PC-9 (cell line): ENCODE results near the gene GGCT. TPM values are rescaled to one million over a fixed set of nuclear protein-coding genes. Genes with fewer than 3 reads are reported as not detected.

Source experiments
- BruUV-seq: library from RNA; stranded (reverse); fragments of 400-500 nt; replicated peaks from 2 replicates; lab custom pipeline; 2021; lab: Mats Ljungman, UMichigan
- CTCF ChIA-PET: fragments of 300-600 bp; sonication (Branson Sonifier 250); formaldehyde crosslinking; loops from one replicate; lab custom pipeline; 2022; ENCODE audit warnings: antibody characterized with exemption; lab: Charles Lee
- POLR2A ChIA-PET: fragments of 300-600 bp; sonication (Branson Sonifier 250); formaldehyde crosslinking; loops from one replicate; lab custom pipeline; 2022; ENCODE audit warnings: antibody characterized with exemption; ENCODE audit not compliant: unreplicated experiment; lab: Charles Lee
- DNase-seq, 2 experiments: peaks; one replicate each; pipeline versions ENCODE4 v3.0.0 to v3.0.0-alpha.2; 2015 to 2022; ENCODE audit warnings: mixed read lengths in 1 of 2
- H2AFZ ChIP-seq: fragments of 200-600 bp; sonication (generic); 2 replicates; pipeline ENCODE4 v1.8.1; 2017; ENCODE audit warnings: antibody characterized with exemption
- H3F3A ChIP-seq: fragments of 200-600 bp; sonication (generic); 2 replicates; pipeline ENCODE4 v1.8.1; 2017; ENCODE audit warnings: antibody characterized with exemption, mild to moderate bottlenecking, low read depth; ENCODE audit not compliant: insufficient read depth
- H3K27ac ChIP-seq: fragments of 200-600 bp; sonication (generic); 2 replicates; pipeline ENCODE4 v1.6.1; 2016; ENCODE audit warnings: mixed run types
- H3K27me3 ChIP-seq: fragments of 200-600 bp; sonication (generic); 2 replicates; pipeline ENCODE4 v1.6.1; 2016; ENCODE audit warnings: low read depth, mixed run types; ENCODE audit not compliant: insufficient read depth
- H3K36me3 ChIP-seq: fragments of 200-600 bp; sonication (generic); 2 replicates; pipeline ENCODE4 v1.6.1; 2016; ENCODE audit warnings: low read depth, mixed run types
- H3K4me1 ChIP-seq: fragments of 200-600 bp; sonication (generic); replicated peaks from 2 replicates; pipeline ENCODE4 v1.6.1; 2016; ENCODE audit warnings: mixed run types; ENCODE audit not compliant: insufficient read depth
- H3K4me2 ChIP-seq: fragments of 200-600 bp; sonication (generic); 2 replicates; pipeline ENCODE4 v1.6.1; 2017; ENCODE audit warnings: mixed run types
- H3K4me3 ChIP-seq: fragments of 200-600 bp; sonication (generic); 2 replicates; pipeline ENCODE4 v1.6.1; 2016; ENCODE audit warnings: mixed run types
- H3K79me2 ChIP-seq: fragments of 200-600 bp; sonication (generic); 2 replicates; pipeline ENCODE4 v1.6.1; 2017; ENCODE audit warnings: low read depth, mixed run types
- H3K9me2 ChIP-seq: fragments of 200-600 bp; sonication (generic); 2 replicates; pipeline ENCODE4 v1.8.1; 2017; ENCODE audit warnings: mild to moderate bottlenecking; ENCODE audit not compliant: insufficient read depth
- H3K9me3 ChIP-seq: fragments of 200-600 bp; sonication (generic); 2 replicates; pipeline ENCODE4 v1.8.1; 2016; ENCODE audit warnings: low read depth; ENCODE audit not compliant: insufficient read depth
- H4K20me1 ChIP-seq: fragments of 200-600 bp; sonication (generic); 2 replicates; pipeline ENCODE4 v1.8.1; 2017; ENCODE audit not compliant: insufficient read depth
- EZH2 ChIP-seq: fragments of 200-600 bp; sonication (generic); IDR thresholded peaks from 2 replicates; pipeline ENCODE4 v1.8.0; 2017; ENCODE audit warnings: antibody characterized with exemption, low read depth
- intact Hi-C: fragments of 100-400 bp; cut with micrococcal nuclease; formaldehyde crosslinking; loops from one replicate; pipeline ENCODE4 v1.10.0; 2022; ENCODE audit not compliant: unreplicated experiment
- total RNA-seq: library from RNA; stranded (reverse); gene quantifications from 2 replicates; pipeline ENCODE4 v1.2.3, GENCODE V29; 2021
- TF ChIP-seq, protein P1 (sequence below): fragments of 200-600 bp; sonication (generic); conservative IDR thresholded peaks from 2 replicates; pipeline ENCODE4 v1.6.1; 2017; ENCODE audit warnings: mixed run types, antibody characterized with exemption, mild to moderate bottlenecking, moderate library complexity

GGCT gene
- total RNA-seq, 1 experiment from 2014 or later, result 162 TPM

DNA sequence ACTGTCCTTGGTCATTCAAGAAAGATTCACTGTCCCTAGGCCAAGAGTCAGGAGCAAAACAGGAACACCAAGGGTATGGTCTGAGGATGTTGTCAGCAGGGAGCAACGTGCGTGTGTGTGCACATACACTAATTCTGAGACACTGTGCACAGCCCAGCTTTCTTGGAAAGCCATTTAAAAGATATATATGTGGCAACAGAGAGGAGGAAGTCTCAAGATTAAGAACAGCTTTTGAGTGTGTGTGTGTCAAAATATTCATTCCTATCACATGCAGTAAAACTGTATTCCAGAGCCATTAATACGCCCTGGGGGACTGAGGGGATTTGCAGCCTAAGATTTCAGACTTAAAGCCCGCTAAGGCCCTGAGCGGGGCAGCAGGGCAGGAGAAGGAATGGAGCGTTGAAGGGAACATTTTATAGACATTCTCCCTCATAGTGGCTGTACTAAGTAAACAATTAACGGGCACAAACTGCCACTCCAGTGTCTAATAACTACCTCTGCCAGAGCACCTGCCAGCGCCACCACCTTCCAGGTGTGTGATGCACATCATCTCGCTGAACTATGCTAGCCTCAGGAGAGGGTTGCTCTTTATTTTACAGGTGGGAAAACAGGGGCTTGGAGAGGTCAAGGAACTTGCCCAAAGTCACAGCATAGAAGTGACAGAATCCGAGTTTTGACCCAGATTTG lies 28.0 kb downstream of the GGCT start:
- Histone ChIP-seq H4K20me1 (no peaks in the 10 kb centered on the region), H3K9me2 (no peaks in the 10 kb centered on the region), H3K36me3 (no peaks in the 10 kb centered on the region), H3K4me2 (peak overlapping the region; percentile 95; the same call in 1 of the 2 replicates), H3K79me2 (peaks cover 45% of the 10 kb centered on the region), H3K27me3 (no peaks in the 10 kb centered on the region), H3K4me3 (no peak overlapping the region), H3K27ac (no peak overlapping the region), H3K9me3 (no peaks in the 10 kb centered on the region), H2AFZ (no peak overlapping the region), H3F3A (peaks cover 24% of the 10 kb centered on the region; the same call in 1 of the 2 replicates), H3K4me1 (peaks cover 31% of the 10 kb centered on the region)
- ChIA-PET POLR2A (no interaction called here), CTCF (interaction anchor here (0.6 kb wide), 1 partner anchor 286 kb away, joined by 7 read pairs; no protein-coding TSS in a partner anchor)
- TF ChIP-seq, protein P1, sequence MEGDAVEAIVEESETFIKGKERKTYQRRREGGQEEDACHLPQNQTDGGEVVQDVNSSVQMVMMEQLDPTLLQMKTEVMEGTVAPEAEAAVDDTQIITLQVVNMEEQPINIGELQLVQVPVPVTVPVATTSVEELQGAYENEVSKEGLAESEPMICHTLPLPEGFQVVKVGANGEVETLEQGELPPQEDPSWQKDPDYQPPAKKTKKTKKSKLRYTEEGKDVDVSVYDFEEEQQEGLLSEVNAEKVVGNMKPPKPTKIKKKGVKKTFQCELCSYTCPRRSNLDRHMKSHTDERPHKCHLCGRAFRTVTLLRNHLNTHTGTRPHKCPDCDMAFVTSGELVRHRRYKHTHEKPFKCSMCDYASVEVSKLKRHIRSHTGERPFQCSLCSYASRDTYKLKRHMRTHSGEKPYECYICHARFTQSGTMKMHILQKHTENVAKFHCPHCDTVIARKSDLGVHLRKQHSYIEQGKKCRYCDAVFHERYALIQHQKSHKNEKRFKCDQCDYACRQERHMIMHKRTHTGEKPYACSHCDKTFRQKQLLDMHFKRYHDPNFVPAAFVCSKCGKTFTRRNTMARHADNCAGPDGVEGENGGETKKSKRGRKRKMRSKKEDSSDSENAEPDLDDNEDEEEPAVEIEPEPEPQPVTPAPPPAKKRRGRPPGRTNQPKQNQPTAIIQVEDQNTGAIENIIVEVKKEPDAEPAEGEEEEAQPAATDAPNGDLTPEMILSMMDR, result no peak
- TF ChIP-seq EZH2, result no peak
- intact Hi-C loops, result loop anchor here (5.0 to 10.0 kb wide), 2 partner anchors 86 to 852 kb away; no protein-coding TSS in a partner anchor
- peak in 1 of 2 experiments; percentile 33 for DNase-seq
- BruUV-seq, result no TSS peak

DNA sequence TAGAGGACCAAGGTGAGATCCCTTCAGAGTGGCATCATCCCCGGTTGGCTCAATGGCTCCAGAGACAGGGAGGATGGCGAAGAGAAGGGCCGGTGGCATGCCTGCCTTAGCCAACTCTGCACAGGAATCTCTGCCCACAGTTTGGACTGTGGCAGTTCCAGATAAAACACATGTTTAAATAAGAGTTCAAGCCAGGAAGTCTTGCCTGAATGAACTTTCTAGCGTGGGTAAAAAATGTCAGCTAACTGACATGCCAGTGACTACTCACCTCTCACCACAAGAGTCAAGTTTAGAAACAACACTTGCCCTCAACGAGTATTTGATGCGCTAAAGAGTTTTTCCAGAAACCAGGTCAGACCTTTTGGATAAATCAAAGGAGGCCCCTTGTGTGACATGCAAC lies 29.0 kb downstream of the GGCT start:
- Histone ChIP-seq H4K20me1 (no peaks in the 10 kb centered on the region), H3K4me1 (peaks cover 31% of the 10 kb centered on the region), H3K27ac (no peak overlapping the region), H3K4me3 (no peak overlapping the region), H3K27me3 (no peaks in the 10 kb centered on the region), H3K36me3 (no peaks in the 10 kb centered on the region), H3K4me2 (no peak overlapping the region), H3K9me3 (no peaks in the 10 kb centered on the region), H3K9me2 (no peaks in the 10 kb centered on the region), H3F3A (peaks cover 24% of the 10 kb centered on the region; the same call in 1 of the 2 replicates), H2AFZ (no peak overlapping the region), H3K79me2 (peaks cover 46% of the 10 kb centered on the region)
- CTCF ChIA-PET, result no interaction called here
- TF ChIP-seq, protein P1, result no peak
- no peak for TF ChIP-seq EZH2
- intact Hi-C loops, result loop anchor here (5.0 to 10.0 kb wide), 2 partner anchors 87 to 851 kb away; no protein-coding TSS in a partner anchor
- peak in 1 of 2 experiments; percentile 29 for DNase-seq
- POLR2A ChIA-PET, result no interaction called here
- no TSS peak for BruUV-seq

DNA sequence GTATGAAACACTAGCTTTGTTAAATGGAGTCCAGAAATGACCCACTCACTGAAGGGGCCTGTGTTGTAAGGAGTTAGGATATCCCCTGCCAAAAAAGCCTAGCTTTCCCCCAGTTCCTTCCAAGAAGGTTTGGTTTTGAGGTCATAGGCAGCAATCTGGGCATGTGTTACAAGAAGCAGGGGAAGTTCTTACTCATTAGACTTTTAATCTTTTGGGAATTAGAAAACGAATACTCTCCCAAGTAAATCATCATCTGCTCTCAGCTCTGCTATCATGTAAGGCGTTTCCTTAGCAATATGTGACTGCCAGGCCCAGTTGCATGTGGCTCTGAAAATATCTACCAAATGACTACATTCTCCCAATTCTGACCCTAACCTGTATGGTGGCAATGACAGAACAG lies 29.7 kb downstream of the GGCT start:
- H3K36me3 ChIP-seq, result no peaks in the 10 kb centered on the region
- DNase-seq, result no peak
- no peaks in the 10 kb centered on the region for H3K9me3 ChIP-seq
- ChIA-PET POLR2A (no interaction called here), CTCF (interaction anchor here (0.5 to 0.6 kb wide), 2 partner anchors 64 to 384 kb away, joined by 4 to 6 read pairs; no protein-coding TSS in a partner anchor)
- H3F3A ChIP-seq, result peaks cover 23% of the 10 kb centered on the region; the same call in 1 of the 2 replicates
- H3K4me3 ChIP-seq, result no peak overlapping the region
- intact Hi-C loops, result loop anchor here (5.0 to 10.0 kb wide), 2 partner anchors 87 to 850 kb away; no protein-coding TSS in a partner anchor
- no peak overlapping the region for H3K4me2 ChIP-seq
- TF ChIP-seq, protein P1, result no peak
- no peak for TF ChIP-seq EZH2
- no peaks in the 10 kb centered on the region for H3K27me3 ChIP-seq
- no peaks in the 10 kb centered on the region for H3K9me2 ChIP-seq
- peaks cover 31% of the 10 kb centered on the region for H3K4me1 ChIP-seq
- BruUV-seq, result no TSS peak
- H3K79me2 ChIP-seq, result peaks cover 48% of the 10 kb centered on the region
- no peak overlapping the region for H3K27ac ChIP-seq
- H2AFZ ChIP-seq, result no peak overlapping the region
- no peaks in the 10 kb centered on the region for H4K20me1 ChIP-seq
